Activated T-helper 2 cell treated with anti-CD3 and anti-CD28 coated beads, Interferon-gamma antibody, Interleukin-2, Interleukin-4, amounts not matched to agents 10 μg/mL and 5 μg/mL and 100 μg/mL, durations not matched to agents 14 hours and 24 hours and 36 hours (primary cell): ENCODE data around the gene HLA-DMA. TPM values are rescaled to one million over a fixed set of nuclear protein-coding genes. Genes with fewer than 3 reads are reported as not detected.

ENCODE experiments used
- DNase-seq: peaks from one replicate; pipeline ENCODE4 v3.0.0; 2021; ENCODE audit warnings: low spot score
- H3K27ac Mint-ChIP-seq: one replicate; pipeline ENCODE4 v1.8.0; 2021; ENCODE audit warnings: mixed read lengths
- H3K27me3 Mint-ChIP-seq: one replicate; pipeline ENCODE4 v1.8.0; 2021; ENCODE audit warnings: low read depth, mixed read lengths
- H3K36me3 Mint-ChIP-seq: one replicate; pipeline ENCODE4 v1.8.0; 2021; ENCODE audit warnings: low read depth, mixed read lengths
- H3K4me1 Mint-ChIP-seq: one replicate; pipeline ENCODE4 v1.8.0; 2021; ENCODE audit warnings: low read depth, mixed read lengths
- H3K4me3 Mint-ChIP-seq: one replicate; pipeline ENCODE4 v1.8.0; 2021; ENCODE audit warnings: low read depth, mild to moderate bottlenecking, moderate library complexity, mixed read lengths
- H3K9me3 Mint-ChIP-seq: one replicate; pipeline ENCODE4 v1.8.0; 2021; ENCODE audit warnings: mixed read lengths
- intact Hi-C: fragments of 100-400 bp; cut with micrococcal nuclease; formaldehyde crosslinking; loops from one replicate; pipeline ENCODE4 v1.15.1; 2023
- total RNA-seq: library from RNA; stranded (reverse); gene quantifications from 2 replicates; pipeline ENCODE4 v1.2.3, GENCODE V29; 2022

HLA-DMA gene
- total RNA-seq, 1 donor from 2014 or later, result 19.0 TPM

GRCh38 chr6:32972353-32973143, 19.7 kb upstream of the HLA-DMA start:
- intact Hi-C loops, result loop anchor here (1.0 to 5.0 kb wide), 4 partner anchors 277 to 795 kb away; partner anchors contain the start of genes AGPAT1, RNF5 and TAPBP
- Mint-ChIP-seq H3K36me3 (peaks cover 76% of the 10 kb centered on the region), H3K4me1 (peaks cover 29% of the 10 kb centered on the region)

GRCh38 chr6:32971581-32972352, 18.9 kb upstream of the HLA-DMA start:
- H3K4me3 Mint-ChIP-seq, result peak overlapping the region; percentile 94
- no peaks in the 10 kb centered on the region for H3K9me3 Mint-ChIP-seq
- peaks cover 68% of the 10 kb centered on the region for H3K36me3 Mint-ChIP-seq
- intact Hi-C loops, result loop anchor here (1.0 to 5.0 kb wide), 9 partner anchors 77 to 794 kb away; partner anchors contain the start of genes AGPAT1, PHF1, PSMB8 and RNF5
- H3K27me3 Mint-ChIP-seq, result no peaks in the 10 kb centered on the region
- H3K4me1 Mint-ChIP-seq, result peaks cover 28% of the 10 kb centered on the region
- DNase-seq, result peak; percentile 99
- peak overlapping the region; percentile 98 for H3K27ac Mint-ChIP-seq

More at GRCh38 chr6:32972353-32973143, 19.7 kb upstream of the HLA-DMA start:
- DNase-seq, result no peak
- Mint-ChIP-seq H3K4me3 (peak overlapping the region; percentile 94), H3K27me3 (no peaks in the 10 kb centered on the region), H3K27ac (peak overlapping the region; percentile 75), H3K9me3 (no peaks in the 10 kb centered on the region)

DNA sequence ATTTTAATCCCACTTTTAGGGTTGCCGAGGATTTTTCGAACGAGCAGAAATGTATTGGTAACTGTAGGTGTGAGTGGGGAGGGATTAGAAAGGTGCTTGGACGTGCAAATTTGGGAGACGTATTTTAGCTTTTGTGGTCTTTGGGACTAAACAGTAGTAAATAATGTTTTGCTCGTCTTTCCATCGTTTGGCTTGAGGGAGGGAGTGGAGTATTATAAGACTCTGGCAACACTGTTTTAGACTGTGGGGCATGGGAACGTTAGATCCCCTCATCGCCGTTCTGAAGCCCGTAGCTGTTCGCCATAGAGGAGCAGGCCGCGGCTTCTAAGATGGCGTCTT, 18.3 kb upstream of the HLA-DMA start:
- peak overlapping the region; percentile 98 for H3K27ac Mint-ChIP-seq
- intact Hi-C loops, result loop anchor here (2.0 to 5.0 kb wide), 8 partner anchors 76 to 794 kb away; partner anchors contain the start of genes AGPAT1, PHF1, PSMB8 and RNF5
- H3K9me3 Mint-ChIP-seq, result no peaks in the 10 kb centered on the region
- DNase-seq, result no peak
- H3K4me3 Mint-ChIP-seq, result peak overlapping the region; percentile 94
- peaks cover 26% of the 10 kb centered on the region for H3K4me1 Mint-ChIP-seq
- peaks cover 63% of the 10 kb centered on the region for H3K36me3 Mint-ChIP-seq
- no peaks in the 10 kb centered on the region for H3K27me3 Mint-ChIP-seq

DNA sequence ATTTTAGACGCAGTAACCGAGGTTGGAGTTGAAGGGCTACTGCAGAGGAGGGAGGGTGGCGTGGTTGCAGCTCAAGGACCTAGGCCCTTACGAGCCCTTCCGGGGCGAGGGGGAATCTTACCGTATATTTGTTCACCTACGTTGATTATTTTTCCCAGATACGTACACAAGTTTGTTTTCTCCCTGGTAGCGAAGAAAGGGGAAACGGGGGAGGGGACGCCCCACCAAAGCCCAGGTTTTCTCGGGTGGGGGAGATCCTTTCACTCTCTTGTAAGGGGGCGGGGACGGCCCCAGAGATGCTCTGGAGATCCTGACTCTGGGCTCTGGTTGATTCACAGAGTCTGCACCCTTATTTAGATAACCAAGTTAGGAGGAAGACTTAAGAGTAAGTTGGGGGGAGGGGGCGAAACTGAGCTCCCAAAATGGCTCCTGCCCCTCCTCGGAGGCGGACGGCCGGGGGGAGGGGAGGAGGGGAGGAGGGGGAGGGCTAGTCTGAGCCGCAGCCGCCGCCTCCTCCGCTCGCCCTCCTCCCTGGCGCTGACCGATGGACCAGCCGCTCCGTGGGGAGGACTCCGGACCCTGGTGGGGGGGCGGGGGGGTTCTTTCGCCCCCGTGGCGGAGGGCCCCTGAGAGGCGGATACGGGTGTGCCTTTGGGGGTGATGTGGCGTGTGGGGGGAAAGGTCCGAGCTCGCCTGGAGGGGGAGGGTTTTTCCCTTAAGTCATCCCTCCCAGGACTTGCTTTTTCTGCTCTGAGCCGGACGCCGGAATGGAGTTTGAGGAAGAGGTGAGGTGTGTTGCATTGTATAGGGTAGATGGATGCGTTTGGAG, 17.7 kb upstream of the HLA-DMA start:
- no peaks in the 10 kb centered on the region for H3K27me3 Mint-ChIP-seq
- peaks cover 24% of the 10 kb centered on the region for H3K4me1 Mint-ChIP-seq
- peaks cover 57% of the 10 kb centered on the region for H3K36me3 Mint-ChIP-seq
- no peaks in the 10 kb centered on the region for H3K9me3 Mint-ChIP-seq
- H3K27ac Mint-ChIP-seq, result peak overlapping the region; percentile 98
- intact Hi-C loops, result loop anchor here (2.0 to 5.0 kb wide), 8 partner anchors 76 to 793 kb away; partner anchors contain the start of genes AGPAT1, PHF1, PSMB8 and RNF5
- peak overlapping the region; percentile 94 for H3K4me3 Mint-ChIP-seq
- DNase-seq, result peak; percentile 71

DNA sequence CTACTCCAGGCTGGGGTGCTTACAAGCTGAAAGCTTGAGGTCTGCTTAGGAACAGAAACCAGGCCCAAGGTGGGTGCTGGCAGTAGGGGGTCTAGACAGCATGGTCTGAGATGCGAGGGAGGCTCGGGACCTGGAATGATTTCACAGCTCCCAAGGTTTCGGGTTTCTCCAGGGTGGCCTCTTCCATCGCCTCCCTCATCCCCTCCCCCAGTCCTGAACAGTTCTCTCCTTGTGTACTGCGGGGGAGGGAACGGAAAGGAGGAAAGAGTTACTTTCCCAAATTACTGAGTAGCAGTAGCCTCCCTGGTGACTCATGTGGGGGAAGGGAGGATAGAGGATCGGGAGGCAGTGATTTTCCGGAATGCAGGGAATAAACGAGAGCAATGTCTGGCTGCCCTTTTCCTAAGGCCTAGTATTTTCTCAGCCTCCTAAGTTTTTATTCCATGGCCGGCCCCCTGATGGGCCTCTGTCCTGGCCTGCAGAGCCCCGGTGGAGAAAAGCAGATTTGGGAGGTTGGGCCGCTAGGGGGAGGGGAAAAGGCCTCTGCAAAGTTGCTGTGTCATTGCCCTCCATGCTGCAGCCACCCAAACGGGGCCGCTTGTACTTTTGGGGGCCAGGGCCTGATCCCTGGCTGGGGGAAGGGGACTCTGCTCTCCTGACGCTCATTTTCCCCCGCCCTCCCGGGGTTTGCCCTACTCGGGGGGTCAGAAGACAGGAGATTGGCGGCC, 17.0 kb upstream of the HLA-DMA start:
- intact Hi-C loops, result loop anchor here (2.0 to 5.0 kb wide), 9 partner anchors 25 to 793 kb away; partner anchors contain the start of genes AGPAT1, PHF1, PSMB8 and RNF5
- H3K9me3 Mint-ChIP-seq, result no peaks in the 10 kb centered on the region
- DNase-seq, result peak; percentile 69
- H3K27me3 Mint-ChIP-seq, result no peaks in the 10 kb centered on the region
- peak overlapping the region; percentile 94 for H3K4me3 Mint-ChIP-seq
- H3K27ac Mint-ChIP-seq, result peak overlapping the region; percentile 98
- peaks cover 50% of the 10 kb centered on the region for H3K36me3 Mint-ChIP-seq
- H3K4me1 Mint-ChIP-seq, result peaks cover 26% of the 10 kb centered on the region

DNA sequence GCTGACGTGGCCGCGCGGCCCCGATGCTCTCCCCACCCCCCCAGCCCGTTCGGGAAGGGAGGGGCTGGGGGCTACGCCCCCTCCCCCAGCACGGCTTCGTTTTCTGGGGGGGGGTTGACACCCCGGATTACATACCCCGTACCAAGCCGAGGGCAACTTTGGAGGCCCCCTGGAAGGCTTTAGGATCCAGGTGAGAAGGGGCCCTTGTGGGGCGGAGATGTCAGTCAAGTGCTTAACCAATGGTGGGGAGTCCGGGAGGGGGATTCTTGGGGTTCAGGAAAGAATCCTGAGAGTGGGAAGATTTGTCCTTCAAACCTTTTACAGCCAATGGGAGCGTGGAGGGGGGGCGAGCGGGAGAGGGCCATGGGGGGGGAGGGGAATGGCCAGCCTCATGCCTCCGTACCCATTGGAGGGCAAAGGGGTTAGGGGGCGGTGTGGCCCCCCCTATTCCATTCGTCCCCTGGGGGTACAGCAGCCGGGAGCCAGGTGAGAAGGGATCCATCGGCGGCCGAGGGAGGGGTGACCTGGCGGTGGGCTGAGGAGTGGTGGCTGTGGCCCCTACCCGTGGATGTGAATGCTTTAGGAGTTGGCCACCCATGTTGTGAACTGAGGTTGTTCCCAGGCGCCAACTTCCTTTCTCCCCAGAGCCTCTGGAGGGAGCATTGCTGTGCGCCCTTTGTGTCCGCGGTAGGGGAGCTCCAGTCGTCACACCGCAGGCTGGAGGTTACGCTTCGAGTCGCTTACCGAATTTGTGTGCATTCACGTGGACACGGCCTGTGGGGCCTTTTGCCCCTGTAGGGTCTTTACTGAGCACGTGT, 16.2 kb upstream of the HLA-DMA start:
- Mint-ChIP-seq H3K9me3 (no peaks in the 10 kb centered on the region), H3K27ac (peak overlapping the region; percentile 98), H3K4me1 (peaks cover 28% of the 10 kb centered on the region), H3K27me3 (no peaks in the 10 kb centered on the region), H3K4me3 (peak overlapping the region; percentile 94), H3K36me3 (peaks cover 44% of the 10 kb centered on the region)
- intact Hi-C loops, result loop anchor here (1.0 to 2.0 kb wide), 2 partner anchors 24 to 36 kb away; no protein-coding TSS in a partner anchor
- no peak for DNase-seq

- peak; percentile 97 for DNase-seq
- intact Hi-C loops, result loop anchor here (1.0 to 2.0 kb wide), 2 partner anchors 23 to 35 kb away; no protein-coding TSS in a partner anchor
- peak within 1 kb of the TSS; percentile 98 for H3K27ac Mint-ChIP-seq
- peaks cover 36% of the 10 kb centered on the region for H3K36me3 Mint-ChIP-seq
- H3K4me1 Mint-ChIP-seq, result peaks cover 30% of the 10 kb centered on the region
- peak within 1 kb of the TSS; percentile 94 for H3K4me3 Mint-ChIP-seq
- no peaks in the 10 kb centered on the region for H3K27me3 Mint-ChIP-seq
- H3K9me3 Mint-ChIP-seq, result no peaks in the 10 kb centered on the region
These were observed 15.4 kb upstream of the HLA-DMA start, which contains the start of gene BRD2 for GRCh38 chr6:32968093-32968866. TSS of gene BRD2 (plus strand) at chr6:32968594. CDS start at chr6:32972899, 4,305 bp downstream.

GRCh38 chr6:32967151-32968091, 14.5 kb upstream of the HLA-DMA start:
- H3K27ac Mint-ChIP-seq, result peak overlapping the region; percentile 98
- no peak for DNase-seq
- intact Hi-C loops, result loop anchor here (1.0 to 2.0 kb wide), 3 partner anchors 12 to 34 kb away; no protein-coding TSS in a partner anchor
- peak overlapping the region; percentile 94 for H3K4me3 Mint-ChIP-seq
- no peaks in the 10 kb centered on the region for H3K9me3 Mint-ChIP-seq
- H3K4me1 Mint-ChIP-seq, result peaks cover 30% of the 10 kb centered on the region
- H3K36me3 Mint-ChIP-seq, result peaks cover 27% of the 10 kb centered on the region
- H3K27me3 Mint-ChIP-seq, result no peaks in the 10 kb centered on the region

- H3K27me3 Mint-ChIP-seq, result no peaks in the 10 kb centered on the region
- peaks cover 6% of the 10 kb centered on the region for H3K36me3 Mint-ChIP-seq
- H3K9me3 Mint-ChIP-seq, result no peaks in the 10 kb centered on the region
- DNase-seq, result no peak
- peaks cover 38% of the 10 kb centered on the region for H3K4me1 Mint-ChIP-seq
- no peak overlapping the region for H3K4me3 Mint-ChIP-seq
- no peak overlapping the region for H3K27ac Mint-ChIP-seq
- intact Hi-C loops, result no loop called here
These were observed 11.9 kb upstream of the HLA-DMA start for GRCh38 chr6:32964776-32965175.

DNA sequence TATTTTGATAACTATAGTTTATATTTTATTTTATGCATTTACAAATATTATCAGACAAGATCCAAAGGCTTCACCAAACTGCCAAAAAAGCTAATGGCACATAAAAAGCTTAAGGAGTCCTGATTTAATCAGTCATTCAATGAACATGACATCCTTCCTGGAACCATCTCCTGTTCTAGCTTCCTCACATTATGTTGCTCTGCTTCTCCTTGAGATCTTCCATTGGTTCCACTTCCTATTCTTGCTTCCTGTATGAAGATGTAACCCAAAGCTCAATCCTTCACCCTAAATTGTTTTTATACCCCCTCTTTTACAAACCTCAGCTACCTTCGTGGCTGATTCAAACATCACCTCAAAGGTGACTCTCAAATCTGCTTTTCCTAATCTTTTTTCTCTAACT, 11.0 kb upstream of the HLA-DMA start:
- peaks cover 38% of the 10 kb centered on the region for H3K4me1 Mint-ChIP-seq
- no peaks in the 10 kb centered on the region for H3K27me3 Mint-ChIP-seq
- H3K9me3 Mint-ChIP-seq, result no peaks in the 10 kb centered on the region
- H3K4me3 Mint-ChIP-seq, result no peak overlapping the region
- peaks cover 2% of the 10 kb centered on the region for H3K36me3 Mint-ChIP-seq
- DNase-seq, result no peak
- intact Hi-C loops, result no loop called here
- no peak overlapping the region for H3K27ac Mint-ChIP-seq
